A549 (cell line): ENCODE results near the gene SLC43A3. TPM values are rescaled to one million over a fixed set of nuclear protein-coding genes. Genes with fewer than 3 reads are reported as not detected.

Experiments used
- ATAC-seq, 2 experiments: fragments of 200-7000 bp in 1 of 2; fragments of >200 bp in 1 of 2; cut with Nextera tagmentation in 1 of 2; cut with Tn5 transposase in 1 of 2; 3 replicates each; pipeline versions ENCODE4 v1.8.0 to v1.9.1; 2018 to 2020; ENCODE audit warnings: mild to moderate bottlenecking in 1 of 2, moderate library complexity in 1 of 2
- CTCF ChIA-PET: fragments of 300-600 bp; sonication (Branson Sonifier 250); formaldehyde crosslinking; extraction: SDS; loops from one replicate; lab custom pipeline; 2021; ENCODE audit warnings: antibody characterized with exemption, inconsistent platforms; lab: Yijun Ruan, JAX
- POLR2A ChIA-PET: fragments of 350-600 bp; formaldehyde crosslinking; extraction: SDS; loops from one replicate; lab custom pipeline; 2021; ENCODE audit warnings: antibody characterized with exemption, inconsistent platforms; lab: Yijun Ruan, JAX
- DNase-seq, 2 experiments: peaks; one replicate each; pipeline versions ENCODE4 v3.0.0 to v3.0.0-alpha.2; 2011 to 2016; ENCODE audit warnings: low read depth in 1 of 2, low spot score in 1 of 2
- FAIRE-seq: peaks from 2 replicates; lab custom pipeline; 2011; peaks lifted over from hg19 to GRCh38; lab: Jason Lieb, UNC
- H3K27ac ChIP-seq, 2 experiments: fragments of >200 bp; sonication (Bioruptor Twin); formaldehyde crosslinking; 3 replicates each; pipeline ENCODE4 v1.5.1; 2016 to 2017
- H3K4me1 ChIP-seq: fragments of >200 bp; sonication (Bioruptor Twin); formaldehyde crosslinking; 3 replicates; pipeline ENCODE4 v1.6.1; 2016
- H3K4me2 ChIP-seq: fragments of >200 bp; sonication (Bioruptor Twin); formaldehyde crosslinking; 3 replicates; pipeline ENCODE4 v1.6.1; 2016
- H3K4me3 ChIP-seq: fragments of >200 bp; sonication (Bioruptor Twin); formaldehyde crosslinking; 3 replicates; pipeline ENCODE4 v1.5.1; 2016
- H3K9me3 ChIP-seq: fragments of >200 bp; sonication (Bioruptor Twin); formaldehyde crosslinking; 3 replicates; pipeline ENCODE4 v1.6.1; 2016
- BHLHE40 ChIP-seq: IDR thresholded peaks from 2 replicates; pipeline ENCODE4 v1.6.1; 2012; ENCODE audit warnings: low read depth, low read length, inconsistent platforms
- FOSL2 ChIP-seq, 2 experiments: fragments of 450-650 bp in 1 of 2; fragments of >200 bp in 1 of 2; sonication (Bioruptor Twin) in 1 of 2; formaldehyde crosslinking; IDR thresholded peaks; 2 replicates each; pipeline versions ENCODE4 v1.5.0 to v1.6.1; 2016 to 2020; ENCODE audit warnings: mild to moderate bottlenecking in 1 of 2, moderate library complexity in 1 of 2
- GATA3 ChIP-seq: IDR thresholded peaks from 2 replicates; pipeline ENCODE4 v1.6.1; 2012; ENCODE audit warnings: borderline replicate concordance
- HES2 ChIP-seq: fragments of >200 bp; sonication (Bioruptor Twin); formaldehyde crosslinking; IDR thresholded peaks from 2 replicates; pipeline ENCODE4 v1.6.1; 2016
- JUN ChIP-seq, 2 experiments: fragments of >200 bp; sonication (Bioruptor Twin); formaldehyde crosslinking; IDR thresholded peaks; 2 replicates in 1 of 2; 3 replicates in 1 of 2; pipeline ENCODE4 v1.6.1; 2016 to 2017
- KDM1A ChIP-seq: fragments of 200-600 bp; sonication (generic); IDR thresholded peaks from 2 replicates; pipeline ENCODE4 v1.6.1; 2016; ENCODE audit warnings: low read depth, mild to moderate bottlenecking
- MAX ChIP-seq: IDR thresholded peaks from 2 replicates; pipeline ENCODE4 v1.6.1; 2012
- MAZ ChIP-seq: fragments of 150-350 bp; IDR thresholded peaks from 2 replicates; pipeline ENCODE4 v1.6.1; 2014; ENCODE audit warnings: antibody characterized with exemption, low read depth, low read length, borderline replicate concordance
- RARB ChIP-seq: fragments of 250-450 bp; sonication (Bioruptor Pico); IDR thresholded peaks from 2 replicates; pipeline ENCODE4 v1.8.0; 2021; ENCODE audit warnings: mild to moderate bottlenecking, moderate library complexity
- SREBF2 ChIP-seq: fragments of 450-650 bp; IDR thresholded peaks from 2 replicates; pipeline ENCODE4 v1.6.1; 2014; ENCODE audit warnings: mild to moderate bottlenecking, moderate library complexity
- TP53 ChIP-seq: fragments of 250-450 bp; sonication (Bioruptor Pico); IDR thresholded peaks from 2 replicates; pipeline ENCODE4 v1.5.0; 2021; ENCODE audit warnings: mild to moderate bottlenecking, moderate library complexity
- ZC3H11A ChIP-seq: fragments of 450-650 bp; IDR thresholded peaks from 2 replicates; pipeline ENCODE4 v1.6.1; 2014; ENCODE audit warnings: antibody characterized with exemption, mild to moderate bottlenecking
- ZFP36 ChIP-seq: fragments of 450-650 bp; IDR thresholded peaks from 2 replicates; pipeline ENCODE4 v1.6.1; 2014; ENCODE audit warnings: borderline replicate concordance; ENCODE audit not compliant: partially characterized antibody
- ZNF302 ChIP-seq: fragments of 250-450 bp; sonication (Bioruptor Pico); IDR thresholded peaks from 2 replicates; pipeline ENCODE4 v1.9.0; 2021; ENCODE audit warnings: inconsistent platforms, mild to moderate bottlenecking, moderate library complexity
- WGBS: methylation state at CpG from one replicate; pipeline ENCODE4 v1.1.6; 2017; ENCODE audit errors: missing lambda C conversion rate; 5-methylcytosine and 5-hydroxymethylcytosine counted together
- polyA plus RNA-seq, 4 experiments: library from polyadenylated mRNA; depleted of rRNA in 3 of 4; stranded (reverse); fragments of >200 nt; fragmentation: RNase III in 1 of 4; extraction: RNeasy Plus Mini Kit Qiagen cat#74134 plus additional on column Dnase treatment in 1 of 4; gene quantifications; 2 replicates in 3 of 4; 3 replicates in 1 of 4; pipeline ENCODE4 v1.2.3, GENCODE V29; 2011 to 2017
- TF ChIP-seq, protein P1 (sequence below): fragments of >200 bp; sonication (Bioruptor Twin); formaldehyde crosslinking; IDR thresholded peaks from 3 replicates; pipeline ENCODE4 v1.5.1; 2016
- TF ChIP-seq, protein P2 (sequence below): fragments of 250-450 bp; sonication (Bioruptor Pico); IDR thresholded peaks from 2 replicates; pipeline ENCODE4 v1.5.0; 2021; ENCODE audit warnings: mild to moderate bottlenecking, moderate library complexity, borderline replicate concordance
- TF ChIP-seq, protein P3 (sequence below): IDR thresholded peaks from 2 replicates; pipeline ENCODE4 v1.6.1; 2012; ENCODE audit warnings: low read depth, borderline replicate concordance

SLC43A3 gene
- polyA plus RNA-seq, 2 of the 4 experiments (the other 2 are of a cell fraction): 0.12 to 0.30 TPM

GRCh38 chr11:57460022-57460757 lies 33.3 kb upstream of the SLC43A3 start, which contains the start of gene RTN4RL2 (continued):
- TF ChIP-seq, protein P1, sequence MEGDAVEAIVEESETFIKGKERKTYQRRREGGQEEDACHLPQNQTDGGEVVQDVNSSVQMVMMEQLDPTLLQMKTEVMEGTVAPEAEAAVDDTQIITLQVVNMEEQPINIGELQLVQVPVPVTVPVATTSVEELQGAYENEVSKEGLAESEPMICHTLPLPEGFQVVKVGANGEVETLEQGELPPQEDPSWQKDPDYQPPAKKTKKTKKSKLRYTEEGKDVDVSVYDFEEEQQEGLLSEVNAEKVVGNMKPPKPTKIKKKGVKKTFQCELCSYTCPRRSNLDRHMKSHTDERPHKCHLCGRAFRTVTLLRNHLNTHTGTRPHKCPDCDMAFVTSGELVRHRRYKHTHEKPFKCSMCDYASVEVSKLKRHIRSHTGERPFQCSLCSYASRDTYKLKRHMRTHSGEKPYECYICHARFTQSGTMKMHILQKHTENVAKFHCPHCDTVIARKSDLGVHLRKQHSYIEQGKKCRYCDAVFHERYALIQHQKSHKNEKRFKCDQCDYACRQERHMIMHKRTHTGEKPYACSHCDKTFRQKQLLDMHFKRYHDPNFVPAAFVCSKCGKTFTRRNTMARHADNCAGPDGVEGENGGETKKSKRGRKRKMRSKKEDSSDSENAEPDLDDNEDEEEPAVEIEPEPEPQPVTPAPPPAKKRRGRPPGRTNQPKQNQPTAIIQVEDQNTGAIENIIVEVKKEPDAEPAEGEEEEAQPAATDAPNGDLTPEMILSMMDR: peak; percentile 44; the same call in 2 of the 3 replicates
- TF ChIP-seq HES2 (no peak), RARB (CRISPR knock-in tag) (no peak), FOSL2 (IDR thresholded peaks at IDR 0.05) (no peak), FOSL2 (CRISPR knock-in tag; IDR thresholded peaks at IDR 0.05) (no peak), KDM1A (no peak), ZC3H11A (no peak), SREBF2 (no peak), GATA3 (no peak), TP53 (CRISPR knock-in tag) (no peak), ZNF302 (CRISPR knock-in tag) (no peak), MAX (no peak), JUN (IDR thresholded peaks at IDR 0.05) (peak; percentile 52 to 69; a peak in 2 of 5 replicates), MAZ (no peak)
- TF ChIP-seq, protein P2, sequence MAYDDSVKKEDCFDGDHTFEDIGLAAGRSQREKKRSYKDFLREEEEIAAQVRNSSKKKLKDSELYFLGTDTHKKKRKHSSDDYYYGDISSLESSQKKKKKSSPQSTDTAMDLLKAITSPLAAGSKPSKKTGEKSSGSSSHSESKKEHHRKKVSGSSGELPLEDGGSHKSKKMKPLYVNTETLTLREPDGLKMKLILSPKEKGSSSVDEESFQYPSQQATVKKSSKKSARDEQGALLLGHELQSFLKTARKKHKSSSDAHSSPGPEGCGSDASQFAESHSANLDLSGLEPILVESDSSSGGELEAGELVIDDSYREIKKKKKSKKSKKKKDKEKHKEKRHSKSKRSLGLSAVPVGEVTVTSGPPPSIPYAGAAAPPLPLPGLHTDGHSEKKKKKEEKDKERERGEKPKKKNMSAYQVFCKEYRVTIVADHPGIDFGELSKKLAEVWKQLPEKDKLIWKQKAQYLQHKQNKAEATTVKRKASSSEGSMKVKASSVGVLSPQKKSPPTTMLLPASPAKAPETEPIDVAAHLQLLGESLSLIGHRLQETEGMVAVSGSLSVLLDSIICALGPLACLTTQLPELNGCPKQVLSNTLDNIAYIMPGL (CRISPR knock-in tag): no peak
- TF ChIP-seq, protein P3, sequence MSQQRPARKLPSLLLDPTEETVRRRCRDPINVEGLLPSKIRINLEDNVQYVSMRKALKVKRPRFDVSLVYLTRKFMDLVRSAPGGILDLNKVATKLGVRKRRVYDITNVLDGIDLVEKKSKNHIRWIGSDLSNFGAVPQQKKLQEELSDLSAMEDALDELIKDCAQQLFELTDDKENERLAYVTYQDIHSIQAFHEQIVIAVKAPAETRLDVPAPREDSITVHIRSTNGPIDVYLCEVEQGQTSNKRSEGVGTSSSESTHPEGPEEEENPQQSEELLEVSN: 0 out of 2 replicates have a peak, but pooled peaks have one; percentile 4
- TF ChIP-seq, all 56 proteins: peak for 6

- FAIRE-seq (no peak), DNase-seq (peak in 1 of 2 experiments; percentile 42), ATAC-seq (peak in 1 of 2 experiments; percentile 18; a peak in 3 of 6 replicates)
- Histone ChIP-seq H3K4me1 (peaks cover 31% of the 10 kb centered on the region), H3K4me2 (peak overlapping the region; percentile 90), H3K4me3 (peak overlapping the region; percentile 74), H3K9me3 (no peaks in the 10 kb centered on the region), H3K27ac (peak overlapping the region; percentile 81 to 89)
- ChIA-PET CTCF (interaction anchor here (0.6 to 11.7 kb wide), 43 partner anchors 12 to 203 kb away, joined by 3 to 228 read pairs (median 6); partner anchors contain the start of genes P2RX3, SLC43A1, TIMM10 and UBE2L6), POLR2A (interaction anchor here (0.7 to 1.0 kb wide), 3 partner anchors 18 to 136 kb away, joined by 3 to 5 read pairs (median 3); no protein-coding TSS in a partner anchor)
- TF ChIP-seq BHLHE40: peak; percentile 61
- TF ChIP-seq ZFP36: no peak
- TF ChIP-seq, protein P3: peak; percentile 88
- peak; percentile 81 for TF ChIP-seq MAX
- 12% methylated on average over 36 of the region's 62 CpGs for WGBS
Observed at GRCh38 chr11:57459164-57460021, 32.5 kb upstream of the SLC43A3 start.
